Activated naive CD8-positive, alpha-beta T cell treated with anti-CD3 and anti-CD28 coated beads, Interleukin-2, amount 10 ng/mL, durations not matched to agents 7 days and 5 days (primary cell): ENCODE results near the gene ZBTB39. TPM values are rescaled to one million over a fixed set of nuclear protein-coding genes. Genes with fewer than 3 reads are reported as not detected.
"Not testable (repeated sequence)": the region's sequence is repeated elsewhere in the genome, so short reads cannot be mapped to it uniquely, and the experiment has no call there.

Experiments used
- ATAC-seq: fragments of 150-1000 bp; cut with Tn5 transposase; one replicate; pipeline ENCODE4 v1.10.0; 2021; ENCODE audit warnings: low read depth, moderate library complexity
- POLR2A ChIA-PET: fragments of 350-600 bp; sonication (Branson Sonifier 250); formaldehyde crosslinking; loops from one replicate; lab custom pipeline; 2021; ENCODE audit warnings: antibody characterized with exemption; lab: Charles Lee
- DNase-seq: peaks from one replicate; pipeline ENCODE4 v3.0.0; 2021
- H3K27ac Mint-ChIP-seq: one replicate; pipeline ENCODE4 v1.8.0; 2022; ENCODE audit warnings: mild to moderate bottlenecking, mixed read lengths
- H3K27me3 Mint-ChIP-seq: one replicate; pipeline ENCODE4 v1.8.0; 2022; ENCODE audit warnings: mild to moderate bottlenecking, moderate library complexity, mixed read lengths
- H3K36me3 Mint-ChIP-seq: one replicate; pipeline ENCODE4 v1.8.0; 2021; ENCODE audit warnings: mild to moderate bottlenecking, mixed read lengths
- H3K4me1 Mint-ChIP-seq: one replicate; pipeline ENCODE4 v1.8.0; 2021; ENCODE audit warnings: mixed read lengths
- H3K4me3 Mint-ChIP-seq: one replicate; pipeline ENCODE4 v1.8.0; 2022; ENCODE audit warnings: mild to moderate bottlenecking, moderate library complexity, mixed read lengths
- H3K9me3 Mint-ChIP-seq: one replicate; pipeline ENCODE4 v1.8.0; 2021; ENCODE audit warnings: mixed read lengths
- total RNA-seq, 2 experiments: library from RNA; stranded (reverse); gene quantifications; one replicate each; pipeline ENCODE4 v1.2.3, GENCODE V29; 2021

ZBTB39 gene, protein sequence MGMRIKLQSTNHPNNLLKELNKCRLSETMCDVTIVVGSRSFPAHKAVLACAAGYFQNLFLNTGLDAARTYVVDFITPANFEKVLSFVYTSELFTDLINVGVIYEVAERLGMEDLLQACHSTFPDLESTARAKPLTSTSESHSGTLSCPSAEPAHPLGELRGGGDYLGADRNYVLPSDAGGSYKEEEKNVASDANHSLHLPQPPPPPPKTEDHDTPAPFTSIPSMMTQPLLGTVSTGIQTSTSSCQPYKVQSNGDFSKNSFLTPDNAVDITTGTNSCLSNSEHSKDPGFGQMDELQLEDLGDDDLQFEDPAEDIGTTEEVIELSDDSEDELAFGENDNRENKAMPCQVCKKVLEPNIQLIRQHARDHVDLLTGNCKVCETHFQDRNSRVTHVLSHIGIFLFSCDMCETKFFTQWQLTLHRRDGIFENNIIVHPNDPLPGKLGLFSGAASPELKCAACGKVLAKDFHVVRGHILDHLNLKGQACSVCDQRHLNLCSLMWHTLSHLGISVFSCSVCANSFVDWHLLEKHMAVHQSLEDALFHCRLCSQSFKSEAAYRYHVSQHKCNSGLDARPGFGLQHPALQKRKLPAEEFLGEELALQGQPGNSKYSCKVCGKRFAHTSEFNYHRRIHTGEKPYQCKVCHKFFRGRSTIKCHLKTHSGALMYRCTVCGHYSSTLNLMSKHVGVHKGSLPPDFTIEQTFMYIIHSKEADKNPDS
- 10 to 100 TPM; 11.3 TPM for total RNA-seq

DNA sequence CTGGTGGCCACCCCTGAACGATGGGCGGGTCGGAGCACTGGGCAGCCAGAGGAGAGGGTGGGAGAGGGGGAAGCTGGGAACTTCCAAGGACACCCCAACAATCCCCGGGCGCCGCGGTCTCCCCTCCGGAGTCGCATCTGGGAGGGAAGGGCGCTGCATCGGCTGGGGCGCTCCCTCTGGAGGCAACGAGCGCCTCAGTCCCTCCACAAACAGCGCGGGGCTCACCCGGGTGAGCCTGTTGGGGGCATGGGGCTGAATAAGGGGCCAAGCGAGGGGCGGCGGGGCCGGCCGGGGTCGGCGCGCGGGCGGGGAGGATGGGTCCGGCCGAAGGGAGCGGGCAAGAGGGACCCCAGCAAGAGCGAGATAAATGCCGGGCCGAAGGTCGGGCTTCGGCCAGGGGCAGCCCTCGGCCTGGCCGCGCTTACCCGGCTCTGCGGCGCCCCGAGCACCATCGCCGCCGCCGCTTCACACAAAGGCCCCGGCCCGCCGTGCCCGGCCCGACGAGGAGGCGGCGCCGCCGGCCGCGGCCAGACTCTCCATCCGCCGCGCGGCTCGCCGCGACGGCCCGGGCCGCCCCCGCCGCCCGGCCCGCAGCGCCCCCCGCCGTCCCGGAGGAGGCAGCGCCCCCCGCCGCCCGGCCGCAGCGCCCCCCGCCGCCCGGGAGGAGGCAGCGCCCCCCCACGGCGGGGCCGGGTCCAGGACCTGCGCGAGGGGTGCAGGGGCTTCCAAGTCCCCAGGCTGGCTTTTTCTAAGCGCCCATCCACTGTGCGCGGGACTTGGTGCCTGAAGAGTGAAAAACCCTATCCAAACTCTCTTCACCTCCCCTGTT lies at the start of gene ZBTB39:
Gene ZBTB39, minus strand, starts transcription at position 567 of the 829 bp plus-strand sequence. CDS start 1,629 bp downstream, outside the sequence.
- H3K36me3 Mint-ChIP-seq = peaks cover 13% of the 10 kb centered on the region
- H3K27me3 Mint-ChIP-seq = no peaks in the 10 kb centered on the region
- no peaks in the 10 kb centered on the region for H3K9me3 Mint-ChIP-seq
- H3K4me3 Mint-ChIP-seq = peak within 1 kb of the TSS; percentile 94
- POLR2A ChIA-PET = interaction anchor here (1.0 to 2.9 kb wide), 4 partner anchors 63 to 105 kb away, joined by 3 to 14 read pairs (median 4); partner anchors contain the start of genes NEMP1 and STAT6
- H3K4me1 Mint-ChIP-seq = peaks cover 46% of the 10 kb centered on the region
- DNase-seq (peak; percentile 86), ATAC-seq (peak; percentile 74)
- peak within 1 kb of the TSS; percentile 87 for H3K27ac Mint-ChIP-seq

DNA sequence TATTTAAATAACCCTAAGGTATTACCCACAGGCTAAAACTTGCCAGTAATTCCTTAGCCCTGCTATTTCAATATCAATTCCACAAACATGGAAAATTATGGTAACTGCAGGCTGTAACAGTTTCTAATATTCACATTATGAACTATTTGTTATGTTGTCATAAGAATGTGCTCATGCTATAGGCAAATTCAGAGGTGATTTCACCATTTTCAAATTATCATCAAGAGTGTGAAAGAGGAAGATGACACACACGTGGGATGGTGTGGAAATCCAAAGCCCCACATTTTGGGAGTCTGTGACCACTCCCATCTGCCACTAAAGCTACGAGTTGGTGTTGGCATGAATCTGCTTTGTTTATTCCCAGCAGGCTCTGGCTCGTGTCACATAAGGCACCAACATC lies 49.5 kb upstream of the ZBTB39 start:
- no peak for ATAC-seq
- no peak for DNase-seq
- H3K27me3 Mint-ChIP-seq = no peaks in the 10 kb centered on the region
- peaks cover 3% of the 10 kb centered on the region for H3K9me3 Mint-ChIP-seq
- H3K4me1 Mint-ChIP-seq = peaks cover 13% of the 10 kb centered on the region
- peaks cover 44% of the 10 kb centered on the region for H3K36me3 Mint-ChIP-seq
- no peak overlapping the region for H3K27ac Mint-ChIP-seq
- H3K4me3 Mint-ChIP-seq = no peak overlapping the region
- POLR2A ChIA-PET = no interaction called here

DNA sequence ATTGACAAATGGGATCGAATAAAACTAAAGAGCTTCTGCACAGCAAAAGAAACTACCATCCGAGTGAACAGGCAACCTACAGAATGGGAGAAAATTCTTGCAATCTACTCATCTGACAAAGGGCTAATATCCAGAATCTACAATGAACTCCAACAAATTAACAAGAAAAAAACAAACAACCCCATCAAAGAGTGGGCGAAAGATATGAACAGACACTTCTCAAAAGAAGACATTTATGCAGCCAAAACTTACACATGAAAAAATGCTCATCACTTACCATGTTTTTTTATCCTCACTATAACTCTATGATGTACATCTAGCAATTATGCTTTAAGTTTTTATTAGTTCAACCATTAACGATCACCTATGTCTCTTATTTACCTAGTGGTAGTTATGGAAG lies 47.6 kb upstream of the ZBTB39 start:
- Mint-ChIP-seq H3K36me3 (peaks cover 34% of the 10 kb centered on the region), H3K4me1 (peaks cover 15% of the 10 kb centered on the region)
- DNase-seq, H3K9me3 Mint-ChIP-seq, ATAC-seq, H3K4me3 Mint-ChIP-seq, H3K27ac Mint-ChIP-seq, POLR2A ChIA-PET, H3K27me3 Mint-ChIP-seq: not testable (repeated sequence)

DNA sequence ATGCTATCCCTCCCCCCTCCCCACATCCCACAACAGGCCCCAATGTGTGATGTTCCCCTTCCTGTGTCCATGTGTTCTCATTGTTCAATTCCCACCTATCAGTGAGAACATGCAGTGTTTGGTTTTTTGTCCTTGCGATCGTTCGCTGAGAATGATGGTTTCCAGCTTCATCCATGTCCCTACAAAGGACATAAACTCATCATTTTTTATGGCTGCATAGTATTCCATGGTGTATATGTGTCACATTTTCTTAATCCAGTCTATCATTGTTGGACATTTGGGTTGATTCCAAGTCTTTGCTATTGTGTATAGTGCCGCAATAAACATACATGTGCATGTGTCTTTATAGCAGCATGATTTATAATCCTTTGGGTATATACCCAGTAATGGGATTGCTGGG lies 46.8 kb upstream of the ZBTB39 start:
- Mint-ChIP-seq H3K36me3 (peaks cover 30% of the 10 kb centered on the region), H3K4me1 (peaks cover 18% of the 10 kb centered on the region)
- DNase-seq, H3K4me3 Mint-ChIP-seq, H3K27ac Mint-ChIP-seq, POLR2A ChIA-PET, H3K9me3 Mint-ChIP-seq, ATAC-seq, H3K27me3 Mint-ChIP-seq: not testable (repeated sequence)

DNA sequence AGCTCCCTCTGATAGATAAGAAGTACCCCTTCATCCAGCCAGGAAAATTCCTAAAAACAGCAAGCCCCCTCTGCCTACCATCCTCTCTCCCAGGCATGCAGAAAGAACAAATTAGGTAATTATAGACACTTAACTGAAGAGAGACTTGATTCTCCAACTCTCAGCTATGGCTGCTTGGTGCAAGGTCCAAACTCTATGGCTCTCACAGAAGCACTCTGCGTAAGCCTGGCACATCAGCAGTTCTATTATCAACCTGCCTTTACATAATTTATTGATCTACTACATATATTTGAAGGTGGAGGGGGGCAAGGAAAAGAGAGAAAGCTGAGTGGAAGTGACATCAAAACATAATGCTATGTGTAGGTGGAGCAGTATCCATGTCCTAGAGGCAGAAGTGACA lies 44.7 kb upstream of the ZBTB39 start:
- ATAC-seq = no peak

DNA sequence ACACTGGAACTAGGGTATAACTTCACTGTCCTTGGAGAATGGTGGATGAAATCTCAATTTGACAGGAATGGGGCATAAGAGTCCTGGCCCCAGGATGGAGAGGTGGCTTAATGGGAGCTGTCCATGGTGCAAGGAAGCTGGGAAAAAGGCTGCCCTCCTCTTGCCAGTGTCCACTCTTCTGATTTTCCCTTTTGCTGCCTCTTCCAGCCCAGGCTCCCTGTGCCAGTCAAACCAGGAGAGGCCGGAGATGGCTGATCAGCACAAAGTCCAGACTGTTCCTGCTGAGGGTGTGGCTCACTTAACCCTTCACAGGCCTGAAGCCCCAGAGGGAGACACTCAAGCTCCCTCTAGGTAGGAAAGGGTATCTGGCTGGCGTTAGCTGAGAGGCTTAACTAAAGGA lies 43.5 kb upstream of the ZBTB39 start, which contains the start of gene MYO1A:
Gene MYO1A, minus strand, starts transcription at position 240 of the 400 bp plus-strand sequence. CDS start 1,806 bp downstream, outside the sequence.
- peaks cover 3% of the 10 kb centered on the region for H3K9me3 Mint-ChIP-seq
- H3K27ac Mint-ChIP-seq = no peak within 1 kb of the TSS
- no peak for ATAC-seq
- no peaks in the 10 kb centered on the region for H3K27me3 Mint-ChIP-seq
- H3K36me3 Mint-ChIP-seq = peaks cover 17% of the 10 kb centered on the region
- peaks cover 45% of the 10 kb centered on the region for H3K4me1 Mint-ChIP-seq
- no peak for DNase-seq
- POLR2A ChIA-PET = interaction anchor here (0.6 kb wide), 1 partner anchor 352 kb away, joined by 7 read pairs; no protein-coding TSS in a partner anchor
- no peak within 1 kb of the TSS for H3K4me3 Mint-ChIP-seq

More for the DNA sequence above, 44.7 kb upstream of the ZBTB39 start:
- H3K9me3 Mint-ChIP-seq = peaks cover 3% of the 10 kb centered on the region
- POLR2A ChIA-PET = no interaction called here
- H3K36me3 Mint-ChIP-seq = peaks cover 19% of the 10 kb centered on the region
- no peak overlapping the region for H3K4me3 Mint-ChIP-seq
- peaks cover 39% of the 10 kb centered on the region for H3K4me1 Mint-ChIP-seq
- no peak for DNase-seq
- H3K27me3 Mint-ChIP-seq = no peaks in the 10 kb centered on the region
- no peak overlapping the region for H3K27ac Mint-ChIP-seq

DNA sequence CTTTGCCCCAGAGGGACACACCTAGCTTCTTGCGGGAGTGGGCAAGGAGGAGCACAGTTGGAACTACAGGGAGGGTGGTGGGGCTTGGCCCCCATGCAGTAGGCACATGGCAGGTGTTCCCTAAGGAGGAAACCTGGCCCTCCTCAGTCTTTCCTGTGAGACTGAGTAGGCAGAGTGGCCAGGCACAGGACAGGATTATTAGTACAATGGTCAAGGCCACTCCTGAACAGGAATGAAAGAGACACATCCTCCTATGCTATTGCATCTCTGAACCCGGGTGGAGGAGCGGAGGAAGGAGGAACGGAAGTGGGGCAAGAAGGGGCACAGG lies 42.7 kb upstream of the ZBTB39 start:
- Mint-ChIP-seq H3K4me3 (no peak overlapping the region), H3K36me3 (peaks cover 14% of the 10 kb centered on the region), H3K9me3 (peaks cover 3% of the 10 kb centered on the region), H3K4me1 (peaks cover 45% of the 10 kb centered on the region), H3K27me3 (no peaks in the 10 kb centered on the region), H3K27ac (no peak overlapping the region)
- ATAC-seq (no peak), DNase-seq (no peak)
- POLR2A ChIA-PET = interaction anchor here (1.2 to 2.5 kb wide), 3 partner anchors 11 to 32 kb away, joined by 4 to 16 read pairs (median 13); no protein-coding TSS in a partner anchor

DNA sequence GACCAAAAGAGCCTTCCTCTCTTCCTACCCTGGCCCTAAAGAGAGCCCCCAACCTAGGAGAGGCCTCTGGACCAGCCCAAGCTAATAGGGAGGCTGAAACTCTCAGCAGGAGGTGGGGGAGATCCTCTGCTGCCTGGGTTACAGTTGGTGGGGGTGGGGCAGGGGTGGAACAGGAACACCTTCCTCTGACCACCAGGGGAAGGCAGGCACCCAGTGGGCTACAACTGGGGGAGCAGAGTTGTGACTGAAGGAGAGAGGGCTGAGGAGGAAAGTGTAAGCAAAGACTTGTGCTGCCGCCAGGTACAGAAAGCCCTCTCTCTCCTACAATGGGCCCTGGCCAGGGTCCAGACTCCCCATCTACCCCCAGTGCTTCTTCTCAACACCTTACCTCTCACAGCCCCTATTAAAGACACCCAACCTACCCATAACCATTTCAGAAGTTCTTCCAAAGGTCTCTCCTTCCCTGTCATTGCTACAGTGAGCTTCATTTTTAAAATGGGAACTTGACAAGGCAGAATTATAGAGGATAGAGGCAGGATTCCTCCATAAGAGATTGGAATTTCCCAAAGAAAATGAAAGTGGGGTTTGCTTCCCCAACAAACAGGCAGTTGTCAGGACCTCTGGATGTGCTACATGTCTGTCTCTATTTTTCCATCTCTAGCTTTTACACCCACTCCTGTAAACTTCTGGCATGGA lies 42.2 kb upstream of the ZBTB39 start:
- POLR2A ChIA-PET = interaction anchor here (1.2 to 2.8 kb wide), 7 partner anchors 12 to 63 kb away, joined by 3 to 16 read pairs (median 6); partner anchors contain the start of genes NEMP1 and STAT6
- H3K4me3 Mint-ChIP-seq = no peak overlapping the region
- peaks cover 44% of the 10 kb centered on the region for H3K4me1 Mint-ChIP-seq
- peaks cover under 1% of the 10 kb centered on the region for H3K27me3 Mint-ChIP-seq
- H3K9me3 Mint-ChIP-seq = no peaks in the 10 kb centered on the region
- no peak for DNase-seq
- H3K36me3 Mint-ChIP-seq = peaks cover 8% of the 10 kb centered on the region
- ATAC-seq = no peak
- H3K27ac Mint-ChIP-seq = peak overlapping the region; percentile 64

DNA sequence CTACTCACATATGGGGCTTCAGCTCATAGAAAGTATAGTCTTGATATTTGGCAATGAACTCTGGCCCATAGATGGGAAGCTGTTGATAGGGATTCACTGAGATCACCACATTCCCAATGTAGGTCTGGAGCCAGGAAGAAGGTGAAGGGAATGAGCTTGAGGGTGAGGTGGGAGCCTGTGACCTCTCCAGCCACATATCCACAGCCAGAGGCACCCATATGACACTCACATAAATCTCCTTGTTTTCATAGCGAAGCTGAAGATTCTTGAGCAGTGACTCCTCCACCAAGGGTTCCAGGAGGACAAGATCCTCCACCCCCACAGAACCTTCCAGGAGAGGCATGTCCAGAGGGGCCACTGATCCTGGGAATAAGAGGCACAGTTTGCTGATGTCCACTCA lies 41.6 kb upstream of the ZBTB39 start:
- Mint-ChIP-seq H3K9me3 (no peaks in the 10 kb centered on the region), H3K27me3 (peaks cover 2% of the 10 kb centered on the region)
- POLR2A ChIA-PET = interaction anchor here (0.8 to 2.8 kb wide), 10 partner anchors 10 to 63 kb away, joined by 3 to 16 read pairs (median 5); partner anchors contain the start of genes NEMP1 and STAT6

DNA sequence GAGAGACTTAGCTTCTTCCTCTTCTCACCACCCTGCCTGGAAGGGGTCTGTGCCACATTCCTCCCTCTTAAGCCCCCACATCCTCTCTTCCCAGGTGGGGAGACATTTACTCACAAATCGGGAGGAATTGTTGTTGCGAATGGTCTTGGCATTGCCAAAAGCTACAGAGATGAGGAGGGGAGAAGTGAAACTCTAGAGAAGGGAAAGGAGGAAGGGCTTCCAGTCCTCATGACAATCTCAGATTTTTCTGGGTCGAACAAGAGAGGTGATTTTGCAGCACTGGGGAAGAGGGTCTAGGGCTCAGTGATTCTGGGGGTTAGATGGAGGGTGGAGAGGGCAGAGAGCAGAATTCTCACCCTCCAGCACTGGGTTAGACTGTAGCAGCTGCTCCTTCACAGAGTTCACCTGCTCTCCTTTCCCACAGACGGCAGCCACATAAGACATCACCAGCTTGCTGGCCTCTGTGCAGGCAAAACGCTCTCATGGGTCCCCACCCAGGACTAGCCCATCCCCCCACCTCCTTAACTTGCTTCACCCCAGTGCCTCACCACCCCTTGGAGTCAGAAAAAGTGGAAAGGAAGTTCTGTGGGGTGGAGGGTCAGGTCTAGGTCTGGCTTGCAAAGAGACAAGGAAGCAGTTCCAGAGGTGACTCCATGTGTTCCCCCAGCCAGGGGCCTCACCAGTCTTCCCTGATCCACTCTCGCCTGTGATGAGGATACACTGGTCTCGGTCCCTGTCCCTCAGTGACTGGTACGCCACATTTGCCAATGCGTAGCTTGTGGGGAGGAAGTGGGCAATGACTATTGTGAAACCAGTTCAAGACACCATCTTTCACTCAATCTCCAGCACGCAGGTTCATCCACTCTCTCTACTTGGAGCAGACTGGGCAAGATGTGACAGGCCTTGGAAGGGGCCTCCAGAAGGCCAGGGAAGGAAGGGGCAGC lies 40.9 kb upstream of the ZBTB39 start:
- H3K27ac Mint-ChIP-seq = peak overlapping the region; percentile 88
- H3K27me3 Mint-ChIP-seq = peaks cover 2% of the 10 kb centered on the region
- H3K4me1 Mint-ChIP-seq = peaks cover 43% of the 10 kb centered on the region
- peak; percentile 76 for DNase-seq
- peak overlapping the region; percentile 73 for H3K4me3 Mint-ChIP-seq
- peak; percentile 81 for ATAC-seq
- POLR2A ChIA-PET = interaction anchor here (0.8 to 2.8 kb wide), 11 partner anchors 9 to 64 kb away, joined by 3 to 16 read pairs (median 5); partner anchors contain the start of genes NEMP1 and STAT6
- H3K9me3 Mint-ChIP-seq = no peaks in the 10 kb centered on the region
- no peaks in the 10 kb centered on the region for H3K36me3 Mint-ChIP-seq

More for the DNA sequence above, 41.6 kb upstream of the ZBTB39 start:
- Mint-ChIP-seq H3K36me3 (peaks cover 4% of the 10 kb centered on the region), H3K4me3 (peak overlapping the region; percentile 73), H3K27ac (peak overlapping the region; percentile 88), H3K4me1 (peaks cover 43% of the 10 kb centered on the region)
- peak; percentile 2 for ATAC-seq
- DNase-seq = no peak

DNA sequence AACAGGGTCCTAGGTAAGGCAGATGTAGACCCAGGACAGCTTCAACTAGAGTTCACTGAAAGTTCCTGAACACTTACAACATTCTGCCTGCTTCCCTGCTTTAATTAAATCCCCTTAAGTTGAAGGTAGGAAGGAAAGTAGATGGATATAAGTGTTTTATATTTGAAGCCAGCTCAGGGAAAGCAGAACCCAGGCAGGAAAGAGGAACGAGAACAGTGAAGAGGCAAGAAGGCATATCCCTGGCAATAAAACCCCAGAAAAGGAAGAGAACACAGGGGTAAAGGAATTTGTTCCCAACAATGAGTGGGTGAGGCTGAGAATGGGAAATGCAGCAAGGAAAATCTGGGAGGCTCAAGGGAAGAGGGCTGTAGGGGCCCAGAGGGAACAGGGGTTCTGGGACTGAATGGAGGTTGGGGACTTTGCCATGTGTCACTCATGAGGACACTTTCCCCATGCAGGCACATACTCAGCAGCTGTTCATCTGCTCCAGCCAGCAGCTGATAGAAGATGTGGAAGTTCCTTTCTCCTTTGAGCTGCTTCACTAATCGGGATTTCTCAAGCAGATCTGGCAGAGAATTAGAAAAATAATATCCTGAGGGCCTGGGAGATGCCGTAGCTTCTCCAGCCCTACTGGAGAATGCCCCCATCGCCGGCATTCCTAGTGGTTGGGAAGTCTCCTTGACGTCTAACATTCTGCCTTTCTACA lies 39.9 kb upstream of the ZBTB39 start:
- DNase-seq (no peak), ATAC-seq (no peak)
- Mint-ChIP-seq H3K4me1 (peaks cover 41% of the 10 kb centered on the region), H3K9me3 (no peaks in the 10 kb centered on the region), H3K36me3 (no peaks in the 10 kb centered on the region), H3K27me3 (peaks cover 3% of the 10 kb centered on the region), H3K27ac (peak overlapping the region; percentile 88), H3K4me3 (peak overlapping the region; percentile 73)
- POLR2A ChIA-PET = interaction anchor here (1.0 to 2.8 kb wide), 4 partner anchors 9 to 34 kb away, joined by 3 to 11 read pairs (median 6); partner anchors contain the start of gene NEMP1
